Measurements from ENCODE around the gene ATP13A4. TPM values are rescaled to one million over a fixed set of nuclear protein-coding genes. Genes with fewer than 3 reads are reported as not detected.

The ATP13A4 gene
- total RNA-seq, 2 experiments from 2014 or later = 1.3 to 2.1 TPM

GRCh38 chr3:193416629-193417028 is 138.1 kb downstream of the ATP13A4 start:
- POLR2A ChIA-PET = no interaction called here
- CTCF ChIA-PET = no interaction called here

DNA sequence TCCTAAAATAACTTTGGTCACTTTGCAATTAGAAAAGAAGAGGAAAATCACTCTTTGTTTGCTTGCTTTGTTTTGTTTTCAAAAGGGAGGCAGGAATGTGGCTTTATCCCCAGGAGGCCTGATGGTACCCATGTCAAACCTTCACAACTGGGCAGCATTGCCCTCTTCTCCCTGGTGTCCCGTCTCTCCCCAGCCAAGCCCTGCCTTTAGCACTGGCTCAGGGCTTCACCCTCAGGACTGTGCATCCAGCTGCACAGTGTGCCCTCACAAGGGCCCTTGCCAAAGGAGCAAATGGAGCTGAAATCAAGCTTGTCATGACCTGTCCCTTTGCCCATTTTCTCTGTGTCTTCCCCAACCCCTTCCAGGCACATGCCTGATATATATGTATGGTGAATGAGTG is 147.0 kb downstream of the ATP13A4 start:
- POLR2A ChIA-PET = no interaction called here
- CTCF ChIA-PET = no interaction called here

DNA sequence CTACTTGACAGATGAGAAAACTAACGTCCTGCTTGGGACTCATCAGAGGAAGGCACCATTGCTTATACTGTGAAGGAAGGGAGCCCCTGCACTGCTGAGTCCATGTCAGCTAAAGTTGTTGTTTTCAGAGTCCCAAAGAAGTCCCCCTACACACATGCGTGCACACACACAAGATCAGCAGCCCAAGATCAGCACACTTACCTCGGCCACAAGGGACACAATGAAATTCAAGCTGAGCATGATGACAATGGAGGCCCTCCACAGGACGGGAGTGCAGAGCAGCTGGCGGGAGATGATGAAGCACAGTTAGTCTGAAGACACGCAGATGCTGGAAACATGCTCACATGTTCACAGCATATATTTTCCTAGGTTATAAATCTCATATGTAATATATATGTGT is 147.6 kb downstream of the ATP13A4 start:
- POLR2A ChIA-PET = no interaction called here
- CTCF ChIA-PET = no interaction called here

DNA sequence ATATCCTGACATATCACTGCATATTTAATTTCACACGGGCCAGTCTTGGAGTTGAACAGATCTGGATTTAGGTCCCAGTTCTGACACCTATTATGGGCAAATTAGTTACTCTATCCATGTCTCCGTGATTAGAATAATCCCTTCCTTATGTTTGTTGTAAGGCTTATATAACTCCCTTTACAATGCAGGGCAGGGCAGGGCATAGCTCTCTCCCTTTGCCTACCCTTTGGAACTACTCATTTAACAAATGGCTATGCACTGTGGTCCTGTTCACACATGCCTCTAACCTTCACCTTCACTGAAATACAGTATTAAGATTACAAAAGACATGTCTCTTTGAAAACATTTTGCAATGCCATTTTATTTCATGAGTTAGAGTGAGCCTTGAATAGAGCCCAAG is 151.4 kb downstream of the ATP13A4 start:
- ChIA-PET CTCF (no interaction called here), POLR2A (no interaction called here)

- ChIA-PET CTCF (no interaction called here), POLR2A (no interaction called here)
These were observed 154.4 kb downstream of the ATP13A4 start for GRCh38 chr3:193400304-193400703.

DNA sequence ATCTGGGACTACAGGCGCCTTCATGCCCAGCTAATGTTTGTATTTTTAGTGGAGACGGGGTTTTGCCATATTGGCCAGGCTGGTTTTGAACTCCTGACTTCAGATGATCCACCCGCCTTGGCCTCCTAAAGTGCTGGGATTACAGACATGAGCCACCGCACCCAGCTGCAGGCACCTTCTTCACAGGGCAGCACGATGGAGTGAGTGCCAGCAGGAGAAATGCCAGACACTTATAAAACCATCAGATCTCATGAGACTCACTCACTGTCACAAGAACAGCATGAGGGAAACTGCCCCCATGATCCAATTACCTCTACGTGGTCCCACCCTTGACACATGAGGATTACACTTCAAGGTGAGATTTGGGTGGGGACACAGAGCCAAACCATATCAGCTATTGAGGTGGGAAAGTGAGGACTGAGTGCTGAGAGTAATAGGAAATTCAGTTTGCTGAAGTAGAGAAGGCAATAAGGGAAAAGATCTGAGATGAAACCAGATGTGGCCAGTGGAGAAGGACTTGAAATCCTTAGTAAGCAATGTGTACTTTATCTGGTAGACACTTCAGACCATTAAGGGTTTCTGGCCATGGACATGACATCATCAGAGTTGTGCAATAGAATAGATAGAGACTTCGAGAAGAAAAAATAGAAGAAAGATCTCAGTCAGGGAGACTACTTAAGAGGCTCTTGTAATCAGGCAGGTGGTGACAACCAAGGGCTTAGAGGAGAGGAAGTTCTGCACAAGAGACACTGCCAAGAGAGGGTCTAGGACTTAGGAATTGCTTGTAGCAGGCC is 158.0 kb downstream of the ATP13A4 start:
- POLR2A ChIA-PET = no interaction called here
- CTCF ChIA-PET = no interaction called here

DNA sequence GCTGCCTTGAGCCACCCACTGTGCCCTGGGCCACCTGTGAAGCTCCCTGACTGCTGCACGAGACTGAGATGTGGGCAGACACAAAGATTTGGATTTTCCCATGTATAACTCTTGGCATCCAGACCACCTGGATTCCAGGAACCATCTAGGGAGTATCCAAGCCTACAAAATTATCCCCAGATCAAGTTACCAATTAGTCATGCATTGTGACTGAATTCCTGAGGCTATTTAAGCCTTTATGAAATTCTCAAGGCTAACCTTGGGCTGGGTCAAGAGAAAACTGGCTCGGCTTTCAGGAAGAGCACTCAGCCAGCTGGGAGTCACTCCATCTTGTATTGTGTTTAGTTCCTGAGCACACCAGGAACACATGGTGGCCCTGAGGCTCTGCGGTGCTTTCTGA is 162.8 kb downstream of the ATP13A4 start:
- POLR2A ChIA-PET = no interaction called here

GRCh38 chr3:193389335-193389734 is 165.4 kb downstream of the ATP13A4 start:
- CTCF ChIA-PET = no interaction called here
- POLR2A ChIA-PET = no interaction called here

More for the DNA sequence above, 162.8 kb downstream of the ATP13A4 start:
- CTCF ChIA-PET = no interaction called here

GRCh38 chr3:193388361-193388760 is 166.3 kb downstream of the ATP13A4 start:
- CTCF ChIA-PET = no interaction called here
- POLR2A ChIA-PET = no interaction called here

GRCh38 chr3:193387596-193387995 is 167.1 kb downstream of the ATP13A4 start:
- ChIA-PET CTCF (no interaction called here), POLR2A (no interaction called here)

GRCh38 chr3:193378706-193379105 is 176.0 kb downstream of the ATP13A4 start, which contains the start of gene ATP13A5:
Gene ATP13A5, minus strand, starts transcription at chr3:193378753. Its CDS starts 28 bp downstream, at chr3:193378725.
- POLR2A ChIA-PET = no interaction called here
- CTCF ChIA-PET = no interaction called here

GRCh38 chr3:193377591-193377990 is 177.1 kb downstream of the ATP13A4 start:
- POLR2A ChIA-PET = no interaction called here
- CTCF ChIA-PET = no interaction called here

GRCh38 chr3:193375614-193376013 is 179.1 kb downstream of the ATP13A4 start:
- ChIA-PET CTCF (no interaction called here), POLR2A (no interaction called here)

GRCh38 chr3:193372783-193373182 is 181.9 kb downstream of the ATP13A4 start:
- POLR2A ChIA-PET = no interaction called here
- CTCF ChIA-PET = no interaction called here

- CTCF ChIA-PET = no interaction called here
- POLR2A ChIA-PET = no interaction called here
These were observed 186.8 kb downstream of the ATP13A4 start for GRCh38 chr3:193367868-193368267.

DNA sequence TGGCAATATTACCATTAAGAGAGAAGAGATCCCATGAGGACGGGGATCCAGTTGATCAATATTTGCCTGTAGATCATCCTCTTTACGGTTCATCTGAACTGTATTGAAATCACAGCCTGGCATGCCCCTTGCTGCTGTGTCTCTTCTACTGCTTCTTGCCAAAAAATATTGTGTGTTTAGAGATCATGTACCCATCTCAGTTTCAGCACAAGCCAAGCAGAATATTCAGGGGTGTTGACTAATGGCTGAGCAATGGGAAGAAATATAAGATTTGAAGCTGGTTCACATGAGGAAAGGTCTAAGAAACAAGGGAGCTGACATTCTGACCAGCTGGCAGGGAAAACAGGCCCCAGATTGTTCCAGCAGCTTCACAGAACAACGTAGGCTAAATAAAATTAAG is 197.4 kb downstream of the ATP13A4 start:
- POLR2A ChIA-PET = no interaction called here
- CTCF ChIA-PET = no interaction called here

DNA sequence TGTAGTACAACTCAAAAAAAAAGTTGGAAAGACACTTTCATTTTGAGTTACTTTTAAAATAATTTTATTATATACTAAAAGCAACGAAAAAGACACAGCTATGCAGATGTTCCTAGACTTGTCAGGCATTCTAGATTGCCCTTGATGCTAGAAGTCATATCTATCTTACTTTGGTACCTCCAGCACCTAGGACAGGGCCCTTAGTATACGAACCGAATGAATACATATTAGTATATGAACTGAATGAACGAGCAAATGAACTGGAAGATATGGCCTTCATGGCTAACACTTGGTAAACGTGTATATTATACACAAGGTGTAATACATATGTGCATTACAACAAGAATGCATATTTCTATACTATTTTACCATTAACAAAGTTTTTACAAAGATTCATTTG is 200.3 kb downstream of the ATP13A4 start:
- POLR2A ChIA-PET = no interaction called here
- CTCF ChIA-PET = no interaction called here

Other genes starting within 250 kb of the ATP13A4 start
- not detected for gene ATP13A5, start 176.1 kb downstream of the ATP13A4 start, total RNA-seq
- 10 to 100 TPM; 85.2 to 94.0 TPM for gene OPA1, start 38.3 kb upstream of the ATP13A4 start, total RNA-seq

All from activated CD8-positive, alpha-beta memory T cell treated with anti-CD3 and anti-CD28 coated beads for 36 hours (primary cell).